DND-41 (cell line): ENCODE measurements around the gene TMEM198.

Source experiments
- ATAC-seq: fragments of 200-7000 bp; cut with Tn5 transposase; 3 replicates; pipeline ENCODE4 v1.9.1; 2021; ENCODE audit warnings: low read depth; ENCODE audit not compliant: insufficient read depth
- DNase-seq: peaks from one replicate; pipeline ENCODE4 v3.0.0-alpha.2; 2020
- H2AFZ ChIP-seq: 2 replicates; pipeline ENCODE4 v1.6.0; 2012; ENCODE audit warnings: low read depth, low read length
- H3K27ac ChIP-seq: 2 replicates; pipeline ENCODE4 v1.5.1; 2012; ENCODE audit warnings: low read length, inconsistent platforms
- H3K27me3 ChIP-seq: fragments of 200-600 bp; sonication (generic); 2 replicates; pipeline ENCODE4 v1.6.0; 2012; ENCODE audit warnings: low read length, mild to moderate bottlenecking, inconsistent platforms; ENCODE audit not compliant: insufficient read depth, poor library complexity
- H3K36me3 ChIP-seq: 2 replicates; pipeline ENCODE4 v1.5.1; 2012; ENCODE audit warnings: low read length, inconsistent platforms; ENCODE audit not compliant: insufficient read depth
- H3K4me1 ChIP-seq: 2 replicates; pipeline ENCODE4 v1.5.1; 2012; ENCODE audit warnings: mild to moderate bottlenecking, low read length; ENCODE audit not compliant: insufficient read depth
- H3K4me2 ChIP-seq: 2 replicates; pipeline ENCODE4 v1.6.0; 2012; ENCODE audit warnings: mild to moderate bottlenecking, moderate library complexity, low read length, inconsistent platforms; ENCODE audit not compliant: insufficient read depth
- H3K4me3 ChIP-seq, 2 experiments: fragments of 200-600 bp in 1 of 2; shearing (Covaris generic) in 1 of 2; 2 replicates each; pipeline ENCODE4 v1.5.1; 2012 to 2016; ENCODE audit warnings: inconsistent platforms in 2 of 2, low read length in 2 of 2, mild to moderate bottlenecking in 2 of 2, low read depth in 1 of 2, moderate library complexity in 1 of 2
- H3K79me2 ChIP-seq: 2 replicates; pipeline ENCODE4 v1.6.0; 2012; ENCODE audit warnings: low read length, inconsistent platforms; ENCODE audit not compliant: insufficient read depth
- H3K9ac ChIP-seq: 2 replicates; pipeline ENCODE4 v1.6.0; 2012; ENCODE audit warnings: low read depth, mild to moderate bottlenecking, inconsistent platforms, low read length, moderate library complexity
- H3K9me3 ChIP-seq: 2 replicates; pipeline ENCODE4 v1.5.1; 2012; ENCODE audit warnings: low read length, moderate library complexity, mild to moderate bottlenecking, inconsistent platforms; ENCODE audit not compliant: insufficient read depth, severe bottlenecking
- H4K20me1 ChIP-seq: 2 replicates; pipeline ENCODE4 v1.6.0; 2012; ENCODE audit warnings: low read length; ENCODE audit not compliant: insufficient read depth
- CTCF ChIP-seq: IDR thresholded peaks from 2 replicates; pipeline ENCODE4 v1.5.1; 2012; ENCODE audit warnings: borderline replicate concordance, low read length, moderate library complexity, mild to moderate bottlenecking; ENCODE audit not compliant: poor library complexity, severe bottlenecking; ENCODE audit errors: extremely low read depth
- EZH2 ChIP-seq: IDR thresholded peaks from 3 replicates; pipeline ENCODE4 v1.6.1; 2012; ENCODE audit warnings: borderline replicate concordance, low read depth, mild to moderate bottlenecking, moderate library complexity, low read length, inconsistent platforms; ENCODE audit not compliant: severe bottlenecking

Gene TMEM198

DNA sequence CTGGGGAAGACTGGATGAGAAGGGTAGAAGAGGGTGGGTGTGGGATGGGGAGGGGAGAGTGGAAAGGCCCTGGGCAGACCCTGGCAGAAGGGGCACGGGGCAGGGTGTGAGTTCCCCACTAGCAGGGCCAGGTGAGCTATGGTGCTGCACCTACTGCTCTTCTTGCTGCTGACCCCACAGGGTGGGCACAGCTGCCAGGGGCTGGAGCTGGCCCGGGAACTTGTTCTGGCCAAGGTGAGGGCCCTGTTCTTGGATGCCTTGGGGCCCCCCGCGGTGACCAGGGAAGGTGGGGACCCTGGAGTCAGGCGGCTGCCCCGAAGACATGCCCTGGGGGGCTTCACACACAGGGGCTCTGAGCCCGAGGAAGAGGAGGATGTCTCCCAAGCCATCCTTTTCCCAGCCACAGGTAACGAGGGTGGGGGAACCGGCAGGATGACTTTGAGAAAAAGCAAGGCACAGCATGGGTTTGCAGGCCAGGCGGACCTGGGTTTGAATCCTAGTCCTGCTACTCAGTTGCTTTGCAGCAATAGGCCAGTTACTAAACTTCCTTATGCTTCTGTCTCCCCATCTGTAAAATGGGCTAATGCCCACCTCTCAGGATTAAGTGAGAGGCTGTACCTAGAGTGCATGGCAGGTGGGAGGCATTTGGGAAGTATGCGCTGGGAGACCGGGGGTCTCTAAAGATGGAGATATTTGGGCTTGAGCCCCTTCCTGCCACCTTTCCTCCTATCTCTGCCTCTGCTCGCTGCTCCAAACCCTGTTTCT is 28.6 kb downstream of the TMEM198 start, which contains the start of gene INHA:
Gene INHA (plus strand): TSS at position 74 of the 765 bp plus-strand sequence. CDS start 65 bp downstream, at position 139.
- peak within 1 kb of the TSS; percentile 60 for H2AFZ ChIP-seq
- peaks cover 8% of the 10 kb centered on the region for H3K27me3 ChIP-seq
- peak within 1 kb of the TSS; percentile 60 for H3K9ac ChIP-seq
- H3K4me1 ChIP-seq = peaks cover 9% of the 10 kb centered on the region
- H3K36me3 ChIP-seq = no peaks in the 10 kb centered on the region; the same call in 1 of the 2 replicates
- TF ChIP-seq EZH2 = no peak
- TF ChIP-seq CTCF = no peak
- H3K79me2 ChIP-seq = no peaks in the 10 kb centered on the region
- H3K4me3 ChIP-seq = peak within 1 kb of the TSS; percentile 13 to 58; a peak in 3 of 4 replicates
- H3K27ac ChIP-seq = peak within 1 kb of the TSS; percentile 11; the same call in 1 of the 2 replicates
- DNase-seq (no peak), ATAC-seq (no peak)
- H3K9me3 ChIP-seq = no peaks in the 10 kb centered on the region
- no peaks in the 10 kb centered on the region for H4K20me1 ChIP-seq
- H3K4me2 ChIP-seq = peak within 1 kb of the TSS; percentile 64

GRCh38 chr2:219573166-219573565 is 29.3 kb downstream of the TMEM198 start:
- Histone ChIP-seq H3K79me2 (no peaks in the 10 kb centered on the region), H3K4me2 (no peak overlapping the region), H3K36me3 (no peaks in the 10 kb centered on the region; the same call in 1 of the 2 replicates), H3K9ac (no peak overlapping the region), H3K4me3 (no peak overlapping the region), H3K4me1 (peaks cover 9% of the 10 kb centered on the region), H3K27ac (no peak overlapping the region), H2AFZ (no peak overlapping the region), H4K20me1 (no peaks in the 10 kb centered on the region), H3K27me3 (peaks cover 14% of the 10 kb centered on the region), H3K9me3 (no peaks in the 10 kb centered on the region)
- TF ChIP-seq CTCF (no peak), EZH2 (no peak)
- ATAC-seq (no peak), DNase-seq (no peak)

GRCh38 chr2:219574484-219575311 is 30.9 kb downstream of the TMEM198 start:
- ATAC-seq (no peak), DNase-seq (no peak)
- peaks cover 14% of the 10 kb centered on the region for H3K27me3 ChIP-seq
- no peak overlapping the region for H3K27ac ChIP-seq
- no peak overlapping the region for H3K4me3 ChIP-seq
- no peaks in the 10 kb centered on the region; the same call in 1 of the 2 replicates for H3K36me3 ChIP-seq
- no peak overlapping the region for H3K4me2 ChIP-seq
- H3K4me1 ChIP-seq = peaks cover 9% of the 10 kb centered on the region
- H3K79me2 ChIP-seq = no peaks in the 10 kb centered on the region
- no peak overlapping the region for H3K9ac ChIP-seq
- H4K20me1 ChIP-seq = no peaks in the 10 kb centered on the region
- H2AFZ ChIP-seq = no peak overlapping the region
- no peaks in the 10 kb centered on the region for H3K9me3 ChIP-seq
- TF ChIP-seq CTCF (no peak), EZH2 (no peak)
